Sigmoid colon (tissue), 7 donors: ENCODE results near the gene SND1. TPM values are rescaled to one million over a fixed set of nuclear protein-coding genes. Genes with fewer than 3 reads are reported as not detected.

ENCODE experiments used
- DNase-seq: peaks from one replicate; pipeline ENCODE4 v3.0.0-alpha.2; 2019
- H3K27ac ChIP-seq, 4 donors: fragments of 200-600 bp; sonication (generic); one replicate each; pipeline ENCODE4 v1.5.1; 2016 to 2019; ENCODE audit warnings: mild to moderate bottlenecking in 1 of 4
- H3K27me3 ChIP-seq, 3 donors: fragments of 200-600 bp; sonication (generic); one replicate each; pipeline ENCODE4 v1.5.1; 2019; ENCODE audit warnings: mild to moderate bottlenecking in 1 of 3
- H3K36me3 ChIP-seq, 4 donors: fragments of 200-600 bp; sonication (generic); one replicate each; pipeline ENCODE4 v1.5.1; 2016 to 2019
- H3K4me1 ChIP-seq, 4 donors: fragments of 200-600 bp; sonication (generic); one replicate each; pipeline ENCODE4 v1.5.1; 2017 to 2019
- H3K4me3 ChIP-seq, 4 donors: fragments of 200-600 bp; sonication (generic); one replicate each; pipeline ENCODE4 v1.5.1; 2017 to 2019; ENCODE audit warnings: mild to moderate bottlenecking in 2 of 4, moderate library complexity in 1 of 4
- H3K9me3 ChIP-seq, 4 donors: fragments of 200-600 bp in 3 of 4; sonication (generic) in 3 of 4; one replicate each; pipeline versions ENCODE4 v1.5.1 to v1.6.1; 2013 to 2019
- EP300 ChIP-seq, 4 donors: sonication (generic); formaldehyde crosslinking; IDR thresholded peaks; one replicate each; pipeline ENCODE4 v1.6.1; 2017; ENCODE audit warnings: antibody characterized with exemption in 4 of 4
- POLR2A ChIP-seq, 2 donors: fragments of 450-650 bp; IDR thresholded peaks; one replicate each; pipeline ENCODE4 v1.6.1; 2016; ENCODE audit warnings: antibody characterized with exemption in 2 of 2, mild to moderate bottlenecking in 2 of 2, moderate library complexity in 2 of 2
- POLR2AphosphoS5 ChIP-seq, 4 donors: sonication (generic); formaldehyde crosslinking; IDR thresholded peaks; one replicate each; pipeline ENCODE4 v1.6.1; 2017; ENCODE audit warnings: antibody characterized with exemption in 4 of 4
- WGBS, 2 donors: extraction: QIAGEN DNeasy Blood & Tissue Kit; methylation state at CpG; one replicate each; pipeline ENCODE4 v1.1.7; 2013; 5-methylcytosine and 5-hydroxymethylcytosine counted together
- intact Hi-C: fragments of 100-400 bp; cut with DNase I; formaldehyde crosslinking; loops from one replicate; pipeline ENCODE4 v1.15.1; 2023
- polyA plus RNA-seq, 3 donors: library from polyadenylated mRNA; stranded (reverse); fragments of 200-250 nt; gene quantifications; one replicate each; pipeline ENCODE4 v1.2.3, GENCODE V29; 2013
- total RNA-seq, 4 donors: library from RNA; depleted of rRNA; stranded (reverse); fragments of >200 nt; gene quantifications; one replicate each; pipeline ENCODE4 v1.1.0, GENCODE V29; 2016
- TF ChIP-seq, protein P1 (sequence below), 4 experiments: fragments of 450-650 bp in 3 of 4; fragments of 200-600 bp in 1 of 4; IDR thresholded peaks; one replicate each; pipeline ENCODE4 v1.5.1; 2016 to 2019; ENCODE audit warnings: antibody characterized with exemption in 4 of 4, mild to moderate bottlenecking in 3 of 4, moderate library complexity in 2 of 4
- donor health status: healthy with polysubstance abuse.
- donor health status: Bipolar disorder and iron deficiency.
- donor health status: healthy.

The SND1 gene
- total and polyA plus RNA-seq, 7 donors, result 30.6 to 93.4 (median 71.3) TPM

DNA sequence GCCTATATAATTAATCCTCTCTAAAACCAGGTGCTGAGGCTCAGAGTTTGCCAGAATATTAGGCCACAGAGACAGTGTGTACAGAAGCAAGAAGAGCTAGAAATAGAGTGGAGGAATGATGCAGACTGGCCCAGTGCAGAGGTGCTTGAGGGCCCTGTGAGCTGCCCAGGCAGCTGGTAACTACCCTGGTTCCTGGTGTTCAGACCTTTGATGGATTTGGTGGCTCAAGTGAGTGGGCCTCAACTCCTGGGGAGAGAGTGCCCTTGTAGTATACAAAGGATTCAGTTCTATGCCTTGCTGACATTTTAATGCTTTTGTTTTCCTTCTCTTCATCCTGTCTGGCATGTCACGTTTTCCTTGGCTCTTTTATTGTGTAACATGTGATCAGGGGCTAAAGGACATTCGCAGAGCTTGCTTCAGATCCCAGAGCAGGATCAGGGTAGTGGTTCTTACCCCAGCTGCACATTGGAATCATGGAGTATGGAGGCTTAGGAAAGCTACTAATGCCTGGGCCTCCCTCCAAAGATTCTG, 359.2 kb downstream of the SND1 start:
- no peaks in the 10 kb centered on the region for H3K36me3 ChIP-seq
- WGBS, 2 donors, result 43 to 64% methylated on average over 2 of the region's 2 CpGs
- TF ChIP-seq EP300 (IDR thresholded peaks at IDR 0.05), result no peak
- TF ChIP-seq, protein P1, sequence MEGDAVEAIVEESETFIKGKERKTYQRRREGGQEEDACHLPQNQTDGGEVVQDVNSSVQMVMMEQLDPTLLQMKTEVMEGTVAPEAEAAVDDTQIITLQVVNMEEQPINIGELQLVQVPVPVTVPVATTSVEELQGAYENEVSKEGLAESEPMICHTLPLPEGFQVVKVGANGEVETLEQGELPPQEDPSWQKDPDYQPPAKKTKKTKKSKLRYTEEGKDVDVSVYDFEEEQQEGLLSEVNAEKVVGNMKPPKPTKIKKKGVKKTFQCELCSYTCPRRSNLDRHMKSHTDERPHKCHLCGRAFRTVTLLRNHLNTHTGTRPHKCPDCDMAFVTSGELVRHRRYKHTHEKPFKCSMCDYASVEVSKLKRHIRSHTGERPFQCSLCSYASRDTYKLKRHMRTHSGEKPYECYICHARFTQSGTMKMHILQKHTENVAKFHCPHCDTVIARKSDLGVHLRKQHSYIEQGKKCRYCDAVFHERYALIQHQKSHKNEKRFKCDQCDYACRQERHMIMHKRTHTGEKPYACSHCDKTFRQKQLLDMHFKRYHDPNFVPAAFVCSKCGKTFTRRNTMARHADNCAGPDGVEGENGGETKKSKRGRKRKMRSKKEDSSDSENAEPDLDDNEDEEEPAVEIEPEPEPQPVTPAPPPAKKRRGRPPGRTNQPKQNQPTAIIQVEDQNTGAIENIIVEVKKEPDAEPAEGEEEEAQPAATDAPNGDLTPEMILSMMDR (IDR thresholded peaks at IDR 0.05), result no peak
- no peak for TF ChIP-seq POLR2A (IDR thresholded peaks at IDR 0.05)
- no peak for TF ChIP-seq POLR2AphosphoS5 (IDR thresholded peaks at IDR 0.05)
- no peaks in the 10 kb centered on the region for H3K9me3 ChIP-seq
- intact Hi-C loops, result no loop called here
- peak overlapping the region in 3 of 4 donors; percentile 47 to 63 (median 61) for H3K27ac ChIP-seq
- peak; percentile 72 for DNase-seq
- no peaks in the 10 kb centered on the region for H3K27me3 ChIP-seq
- no peak overlapping the region for H3K4me3 ChIP-seq
- peaks cover 0 to 20% (median 14%) of the 10 kb centered on the region in 4 donors for H3K4me1 ChIP-seq

DNA sequence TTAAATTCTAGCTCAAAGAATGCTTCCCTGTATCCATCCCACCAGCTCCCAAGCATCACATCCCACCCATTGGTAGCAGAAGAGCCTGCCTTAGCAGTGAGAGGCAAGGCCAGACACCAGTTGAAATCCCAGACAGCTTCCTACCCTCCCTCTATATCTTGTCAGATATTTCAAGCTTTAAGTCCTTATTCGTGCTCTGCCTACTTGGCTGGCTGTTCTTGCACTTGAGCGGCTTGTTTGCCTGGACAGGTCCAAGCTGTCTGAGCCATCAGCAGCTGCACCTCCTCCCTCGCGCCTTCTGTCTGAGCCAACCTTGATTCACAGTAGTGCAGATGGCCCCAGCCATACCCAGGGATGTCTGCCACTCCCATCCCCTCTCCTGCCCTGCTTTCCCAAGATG, 362.8 kb downstream of the SND1 start:
- intact Hi-C loops, result no loop called here

DNA sequence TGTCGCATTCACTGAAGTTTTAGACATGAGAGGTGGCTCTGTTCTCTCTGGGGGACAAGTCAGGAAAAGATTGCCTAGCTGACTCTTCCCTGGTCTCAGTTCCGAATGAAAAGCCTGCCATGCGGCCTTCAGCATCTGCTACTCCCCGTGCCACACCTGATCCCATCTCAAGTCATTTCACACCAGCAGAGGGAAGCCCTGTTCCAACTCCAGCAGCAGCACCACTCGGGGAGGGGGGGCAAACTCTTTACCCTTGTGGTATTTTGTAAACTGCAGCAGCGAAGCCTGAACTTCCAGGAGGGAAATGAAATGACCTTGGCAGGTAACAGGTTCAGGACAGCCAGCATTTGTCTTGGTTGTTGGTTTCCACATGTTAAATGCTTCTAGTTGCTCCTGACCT, 365.5 kb downstream of the SND1 start:
- H3K27me3 ChIP-seq, result no peaks in the 10 kb centered on the region
- no peaks in the 10 kb centered on the region for H3K4me1 ChIP-seq
- H3K36me3 ChIP-seq, result no peaks in the 10 kb centered on the region
- 84 to 87% methylated on average over 6 of the region's 6 CpGs for WGBS, 2 donors
- H3K4me3 ChIP-seq, result no peak overlapping the region
- no peaks in the 10 kb centered on the region for H3K9me3 ChIP-seq
- H3K27ac ChIP-seq, result no peak overlapping the region
- TF ChIP-seq EP300 (IDR thresholded peaks at IDR 0.05) (no peak), POLR2AphosphoS5 (IDR thresholded peaks at IDR 0.05) (no peak), POLR2A (IDR thresholded peaks at IDR 0.05) (no peak)
- TF ChIP-seq, protein P1 (IDR thresholded peaks at IDR 0.05), result no peak
- intact Hi-C loops, result no loop called here
- no peak for DNase-seq

More for the DNA sequence above, 362.8 kb downstream of the SND1 start:
- Histone ChIP-seq H3K9me3 (no peaks in the 10 kb centered on the region), H3K4me1 (peaks cover 0 to 20% (median 14%) of the 10 kb centered on the region in 4 donors), H3K27me3 (no peaks in the 10 kb centered on the region), H3K4me3 (no peak overlapping the region), H3K27ac (no peak overlapping the region), H3K36me3 (no peaks in the 10 kb centered on the region)
- no peak for DNase-seq
- 95 to 97% methylated on average over 4 of the region's 4 CpGs for WGBS, 2 donors
- no peak for TF ChIP-seq POLR2AphosphoS5 (IDR thresholded peaks at IDR 0.05)
- TF ChIP-seq EP300 (IDR thresholded peaks at IDR 0.05), result no peak
- TF ChIP-seq, protein P1 (IDR thresholded peaks at IDR 0.05), result no peak
- TF ChIP-seq POLR2A (IDR thresholded peaks at IDR 0.05), result no peak

DNA sequence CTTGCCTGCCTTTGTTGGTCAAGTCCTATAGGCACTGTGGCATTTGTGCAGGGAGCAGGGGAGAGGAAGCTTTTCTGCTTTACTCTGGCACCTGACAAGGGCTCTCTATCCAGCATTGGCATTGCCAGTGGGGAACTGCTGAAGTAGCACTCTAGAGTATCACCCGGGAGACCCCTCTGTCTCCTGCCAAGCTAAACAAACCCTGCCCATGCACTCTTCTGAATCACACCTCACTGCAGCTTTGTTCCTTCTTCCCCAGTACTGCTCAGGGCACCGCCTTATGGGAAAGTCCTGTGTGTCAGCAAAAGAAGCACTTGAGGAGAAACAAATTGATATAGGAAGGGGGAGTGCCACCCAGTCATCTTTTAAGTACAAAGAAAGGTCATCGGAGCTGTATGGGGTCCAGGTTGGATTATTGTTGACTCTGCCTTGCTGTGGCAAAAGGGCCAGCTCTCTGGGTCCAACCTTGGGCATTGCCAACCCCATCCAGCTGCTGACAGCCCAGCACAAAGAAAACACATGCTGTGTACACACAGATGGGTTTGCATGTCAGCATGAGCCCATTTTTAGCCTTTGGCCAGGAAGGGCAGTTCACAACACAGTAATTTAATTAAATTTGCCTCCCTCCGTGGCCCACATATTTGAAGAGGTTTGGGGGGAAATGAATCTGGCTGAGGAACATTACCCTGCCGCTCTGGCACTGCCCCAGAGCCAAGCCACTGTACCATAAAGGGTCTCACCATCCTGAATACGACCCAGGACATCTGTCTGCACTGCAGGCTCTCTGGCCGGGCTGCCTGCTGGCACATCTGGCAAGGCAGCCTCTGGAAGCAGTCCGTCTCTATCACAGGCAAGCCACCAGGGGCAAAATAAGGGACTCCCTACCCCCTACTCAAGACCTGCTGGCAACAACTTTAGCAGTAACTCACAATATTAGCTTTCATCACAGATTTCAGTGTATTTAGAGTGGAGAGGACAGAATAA, 366.2 kb downstream of the SND1 start:
- no peak overlapping the region for H3K27ac ChIP-seq
- WGBS, 2 donors, result 67 to 79% methylated on average over 8 of the region's 8 CpGs

More for the DNA sequence above, 366.2 kb downstream of the SND1 start:
- intact Hi-C loops, result no loop called here
- no peak overlapping the region for H3K4me3 ChIP-seq
- H3K36me3 ChIP-seq, result no peaks in the 10 kb centered on the region
- H3K27me3 ChIP-seq, result no peaks in the 10 kb centered on the region
- H3K9me3 ChIP-seq, result no peaks in the 10 kb centered on the region
- no peaks in the 10 kb centered on the region for H3K4me1 ChIP-seq
- DNase-seq, result no peak
- TF ChIP-seq EP300 (IDR thresholded peaks at IDR 0.05) (no peak), POLR2A (IDR thresholded peaks at IDR 0.05) (no peak), POLR2AphosphoS5 (IDR thresholded peaks at IDR 0.05) (no peak)
- TF ChIP-seq, protein P1 (IDR thresholded peaks at IDR 0.05), result no peak
